ENCODE data around the gene CLDN4.
A peak's percentile ranks its signal among the peaks of the same experiment; 100 is the strongest.

The CLDN4 gene

DNA sequence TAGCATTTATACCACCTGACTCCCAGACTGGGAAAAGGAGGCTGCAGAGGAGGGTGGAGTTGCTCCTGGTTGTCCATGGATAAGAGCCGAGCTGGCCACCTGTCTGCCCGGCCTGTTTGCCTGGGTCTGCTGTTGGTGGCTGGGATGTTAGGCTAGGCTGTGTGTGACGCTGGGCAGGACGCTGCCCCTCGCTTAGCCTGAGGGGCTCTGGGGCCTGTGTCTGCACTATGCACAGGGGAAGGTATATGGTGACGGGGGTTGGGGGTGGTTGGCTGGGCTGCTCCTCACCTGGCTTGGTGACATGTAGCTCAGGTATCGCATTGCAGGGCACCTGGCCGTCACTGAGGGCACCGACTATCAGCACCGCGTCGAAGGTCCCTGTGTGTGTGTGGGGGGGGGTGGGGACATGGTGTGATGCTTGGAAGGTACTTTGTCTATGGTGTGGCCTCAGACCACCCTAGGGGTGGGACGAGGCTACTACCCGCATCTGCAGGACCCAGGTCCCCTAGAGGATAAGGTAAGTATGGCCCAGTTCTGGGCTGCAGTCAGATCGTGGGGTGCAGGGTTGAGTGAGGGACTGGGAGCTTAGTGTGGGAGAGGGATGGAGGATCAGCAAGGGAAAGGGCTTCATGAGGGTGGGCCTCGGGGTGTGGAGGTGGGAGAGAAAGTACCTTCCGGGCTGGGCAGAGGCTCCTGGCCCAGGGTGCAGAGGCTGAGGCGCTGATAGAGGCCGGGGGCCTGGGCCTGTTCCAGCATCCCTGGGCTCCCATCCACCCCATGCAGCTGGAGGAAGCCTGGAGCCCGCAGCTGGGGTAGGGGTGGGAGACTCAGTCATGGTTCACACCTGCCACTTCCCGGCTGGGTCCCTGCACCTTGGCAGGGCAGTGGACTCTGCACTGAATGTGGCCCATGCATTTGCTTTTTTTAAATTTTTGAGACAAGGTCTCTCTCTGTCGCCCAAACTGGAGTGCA lies 9.2 kb downstream of the CLDN4 start:
- no peak for DNase-seq (ENCODE audit: low read depth)
- TF ChIP-seq, protein P1, sequence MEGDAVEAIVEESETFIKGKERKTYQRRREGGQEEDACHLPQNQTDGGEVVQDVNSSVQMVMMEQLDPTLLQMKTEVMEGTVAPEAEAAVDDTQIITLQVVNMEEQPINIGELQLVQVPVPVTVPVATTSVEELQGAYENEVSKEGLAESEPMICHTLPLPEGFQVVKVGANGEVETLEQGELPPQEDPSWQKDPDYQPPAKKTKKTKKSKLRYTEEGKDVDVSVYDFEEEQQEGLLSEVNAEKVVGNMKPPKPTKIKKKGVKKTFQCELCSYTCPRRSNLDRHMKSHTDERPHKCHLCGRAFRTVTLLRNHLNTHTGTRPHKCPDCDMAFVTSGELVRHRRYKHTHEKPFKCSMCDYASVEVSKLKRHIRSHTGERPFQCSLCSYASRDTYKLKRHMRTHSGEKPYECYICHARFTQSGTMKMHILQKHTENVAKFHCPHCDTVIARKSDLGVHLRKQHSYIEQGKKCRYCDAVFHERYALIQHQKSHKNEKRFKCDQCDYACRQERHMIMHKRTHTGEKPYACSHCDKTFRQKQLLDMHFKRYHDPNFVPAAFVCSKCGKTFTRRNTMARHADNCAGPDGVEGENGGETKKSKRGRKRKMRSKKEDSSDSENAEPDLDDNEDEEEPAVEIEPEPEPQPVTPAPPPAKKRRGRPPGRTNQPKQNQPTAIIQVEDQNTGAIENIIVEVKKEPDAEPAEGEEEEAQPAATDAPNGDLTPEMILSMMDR (IDR thresholded peaks at IDR 0.05; ENCODE audit: low read depth, low read length) = peak; percentile 13
- TF ChIP-seq MYC (IDR thresholded peaks at IDR 0.05; ENCODE audit: low read depth, low read length) = no peak
- TF ChIP-seq, protein P2, sequence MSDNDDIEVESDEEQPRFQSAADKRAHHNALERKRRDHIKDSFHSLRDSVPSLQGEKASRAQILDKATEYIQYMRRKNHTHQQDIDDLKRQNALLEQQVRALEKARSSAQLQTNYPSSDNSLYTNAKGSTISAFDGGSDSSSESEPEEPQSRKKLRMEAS (IDR thresholded peaks at IDR 0.05; ENCODE audit: low read depth, low read length) = no peak
- H3K4me3 ChIP-seq (ENCODE audit: low read depth, low read length) = no peak overlapping the region

DNA sequence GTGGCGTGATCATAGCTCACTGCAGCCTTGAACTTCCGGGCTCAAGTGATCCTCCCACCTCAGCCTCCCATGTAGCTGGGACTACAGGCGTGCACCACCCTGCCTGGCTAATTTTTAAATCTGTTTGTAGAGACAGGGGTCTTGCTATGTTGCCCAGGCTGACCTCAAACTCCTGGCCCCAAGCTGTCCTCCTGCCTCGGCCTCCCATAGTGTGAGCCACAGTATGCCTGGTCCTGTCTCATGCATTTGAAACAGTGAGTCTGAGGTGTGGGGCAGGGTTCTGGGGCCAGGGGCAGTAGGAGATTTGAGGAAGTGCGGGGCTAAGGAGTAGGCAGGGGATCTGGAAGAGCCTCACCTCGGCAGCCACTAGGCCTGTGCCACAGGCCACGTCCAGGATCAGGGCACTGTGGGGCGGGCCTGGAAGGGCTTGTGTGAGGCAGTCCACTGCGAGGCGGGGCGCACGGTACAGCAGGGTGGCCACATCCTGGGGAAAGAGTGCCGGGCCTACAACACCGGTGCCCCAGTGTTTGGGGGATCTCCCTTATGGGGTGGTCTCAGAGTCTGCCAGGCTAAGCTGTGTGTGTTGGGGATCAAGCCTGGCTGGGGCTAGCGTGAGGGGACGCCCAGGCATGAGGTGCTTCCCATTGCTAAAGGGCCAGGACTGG lies 10.1 kb downstream of the CLDN4 start:
- TF ChIP-seq, protein P1 (IDR thresholded peaks at IDR 0.05; ENCODE audit: low read depth, low read length) = no peak
- TF ChIP-seq, protein P2 (IDR thresholded peaks at IDR 0.05; ENCODE audit: low read depth, low read length) = no peak
- no peak for TF ChIP-seq POLR2A (IDR thresholded peaks at IDR 0.05; ENCODE audit: extremely low read depth, insufficient read length)
- TF ChIP-seq MYC (IDR thresholded peaks at IDR 0.05; ENCODE audit: low read depth, low read length) = no peak
- DNase-seq (ENCODE audit: low read depth) = peak; percentile 44
- H3K4me3 ChIP-seq (ENCODE audit: low read depth, low read length) = no peak overlapping the region

DNA sequence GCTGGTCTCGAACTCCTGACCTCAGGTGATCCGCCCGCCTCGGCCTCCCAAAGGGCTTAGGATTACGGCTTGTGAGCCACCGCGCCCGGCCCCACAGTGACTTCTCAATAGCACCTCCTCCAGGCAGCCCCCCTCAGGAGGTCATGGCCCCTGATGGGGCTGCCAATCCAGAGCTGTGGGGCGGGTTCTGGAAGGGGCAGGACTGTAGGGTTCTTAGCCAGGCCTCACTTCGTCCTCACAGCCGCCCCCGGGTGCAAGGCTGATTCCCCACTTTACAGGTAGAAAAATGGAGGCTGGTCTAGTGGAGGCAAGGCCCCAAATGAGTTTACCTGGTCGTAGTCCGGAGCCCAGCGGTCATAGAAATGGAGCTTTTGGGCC lies 10.9 kb downstream of the CLDN4 start:
- TF ChIP-seq, protein P2 (IDR thresholded peaks at IDR 0.05; ENCODE audit: low read depth, low read length) = no peak
- TF ChIP-seq, protein P1 (IDR thresholded peaks at IDR 0.05; ENCODE audit: low read depth, low read length) = no peak
- TF ChIP-seq MYC (IDR thresholded peaks at IDR 0.05; ENCODE audit: low read depth, low read length) = no peak
- no peak for TF ChIP-seq POLR2A (IDR thresholded peaks at IDR 0.05; ENCODE audit: extremely low read depth, insufficient read length)
- no peak overlapping the region for H3K4me3 ChIP-seq (ENCODE audit: low read depth, low read length)
- DNase-seq (ENCODE audit: low read depth) = no peak

DNA sequence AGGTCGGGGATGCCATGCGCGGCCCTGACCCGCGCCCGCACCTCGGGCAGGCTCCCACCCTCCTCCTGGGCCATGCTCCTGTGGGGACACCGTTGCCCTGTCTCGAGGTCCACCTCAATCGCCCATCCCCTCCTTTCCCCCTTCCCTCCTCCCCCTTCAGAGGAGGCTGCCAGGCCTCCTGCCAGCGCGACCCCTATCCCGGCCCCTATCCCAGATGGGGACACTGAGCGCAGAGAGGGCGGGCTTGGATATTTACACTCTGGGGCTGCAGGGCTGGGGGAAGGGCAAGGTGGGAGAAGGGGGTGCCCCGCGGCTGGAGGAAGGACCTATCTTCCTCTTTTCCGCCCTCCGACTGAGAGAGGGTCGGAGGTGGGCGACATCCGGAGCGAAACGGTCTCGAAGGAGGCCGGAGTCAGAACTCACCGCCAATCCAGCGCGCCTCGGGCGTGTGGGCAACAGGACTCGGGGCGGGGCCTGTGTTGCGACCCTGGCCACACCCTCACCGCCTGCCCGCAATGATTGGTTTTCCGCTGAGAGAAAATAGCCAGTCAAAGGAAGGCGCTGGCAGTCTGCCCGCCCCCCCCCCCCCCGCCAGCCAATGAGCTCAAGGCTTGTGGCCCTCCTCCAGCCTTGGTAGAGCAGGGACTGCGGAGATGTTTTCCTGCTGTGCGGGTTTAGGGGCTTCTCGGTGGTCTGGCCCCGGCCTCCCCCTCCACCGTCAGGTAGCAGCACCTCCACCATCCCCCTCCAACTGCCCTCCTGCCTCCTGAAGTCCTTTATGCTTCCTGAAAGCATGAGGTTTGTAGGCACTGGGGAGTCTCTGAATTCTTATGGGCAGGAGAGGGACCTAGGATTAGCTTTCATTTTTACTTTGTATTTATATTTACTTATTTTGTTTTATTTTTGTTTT lies 11.5 kb downstream of the CLDN4 start, which contains the start of gene METTL27:
Gene METTL27 (minus strand): TSS at position 450 of the 910 bp plus-strand sequence. CDS start 376 bp downstream, at position 74.
- DNase-seq (ENCODE audit: low read depth) = peak; percentile 97
- TF ChIP-seq MYC (IDR thresholded peaks at IDR 0.05; ENCODE audit: low read depth, low read length) (0 out of 2 replicates have a peak, but pooled peaks have one; percentile 42), POLR2A (IDR thresholded peaks at IDR 0.05; ENCODE audit: extremely low read depth, insufficient read length) (peak; percentile 48)
- TF ChIP-seq, protein P1 (IDR thresholded peaks at IDR 0.05; ENCODE audit: low read depth, low read length) = no peak
- TF ChIP-seq, protein P2 (IDR thresholded peaks at IDR 0.05; ENCODE audit: low read depth, low read length) = peak; percentile 31
- peak within 1 kb of the TSS; percentile 61 for H3K4me3 ChIP-seq (ENCODE audit: low read depth, low read length)

DNA sequence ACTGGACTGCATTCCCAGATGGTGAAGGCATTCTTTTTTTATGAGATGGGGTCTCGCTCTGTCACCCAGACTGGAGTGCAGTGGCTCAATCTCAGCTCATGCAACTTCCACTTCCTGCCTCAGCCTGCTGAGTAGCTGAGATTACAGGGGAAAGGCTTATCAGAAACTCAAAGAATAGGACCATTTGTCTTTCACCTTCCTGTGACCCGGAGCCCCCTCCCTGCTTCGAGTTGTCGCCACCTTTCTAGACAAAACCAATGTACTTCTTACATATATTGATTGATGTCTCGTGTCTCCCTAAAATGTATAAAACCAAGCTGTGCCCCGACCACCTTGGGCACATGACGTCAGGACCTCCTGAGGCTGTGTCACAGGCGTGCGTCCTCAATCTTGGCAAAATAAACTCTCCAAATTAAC lies 13.3 kb downstream of the CLDN4 start:
- DNase-seq (ENCODE audit: low read depth) = no peak
- TF ChIP-seq POLR2A (IDR thresholded peaks at IDR 0.05; ENCODE audit: extremely low read depth, insufficient read length) (no peak), MYC (IDR thresholded peaks at IDR 0.05; ENCODE audit: low read depth, low read length) (no peak)
- TF ChIP-seq, protein P1 (IDR thresholded peaks at IDR 0.05; ENCODE audit: low read depth, low read length) = no peak
- TF ChIP-seq, protein P2 (IDR thresholded peaks at IDR 0.05; ENCODE audit: low read depth, low read length) = no peak
- H3K4me3 ChIP-seq (ENCODE audit: low read depth, low read length) = no peak overlapping the region

All from NB4 (cell line).